Panc1 (cell line): ENCODE measurements around the gene COL6A3.
"Not testable (repeated sequence)": the region's sequence is repeated elsewhere in the genome, so short reads cannot be mapped to it uniquely, and the experiment has no call there.

Source experiments
- CTCF ChIP-seq: fragments of 450-650 bp; IDR thresholded peaks from 2 replicates; pipeline ENCODE4 v1.5.1; 2017; ENCODE audit warnings: mild to moderate bottlenecking
- SIN3A ChIP-seq: IDR thresholded peaks from 2 replicates; pipeline ENCODE4 v1.6.1; 2012; ENCODE audit warnings: low read depth, mild to moderate bottlenecking, low read length, moderate library complexity, borderline replicate concordance; ENCODE audit not compliant: insufficient read depth

GRCh38 chr2:237303244-237303643 lies 110.7 kb downstream of the COL6A3 start:
- not testable (repeated sequence) for TF ChIP-seq CTCF, SIN3A
